ENCODE results near the gene ATRNL1.
A peak's percentile ranks its signal among the peaks of the same experiment; 100 is the strongest.
"Not testable (repeated sequence)": the region's sequence is repeated elsewhere in the genome, so short reads cannot be mapped to it uniquely, and the experiment has no call there.

ATRNL1 gene

GRCh38 chr10:115638246-115638645, 545.1 kb downstream of the ATRNL1 start:
- no peak for DNase-seq

- peak in 1 of 2 experiments; percentile 0 for DNase-seq
Observed at GRCh38 chr10:115649217-115649616, 556.1 kb downstream of the ATRNL1 start.

DNA sequence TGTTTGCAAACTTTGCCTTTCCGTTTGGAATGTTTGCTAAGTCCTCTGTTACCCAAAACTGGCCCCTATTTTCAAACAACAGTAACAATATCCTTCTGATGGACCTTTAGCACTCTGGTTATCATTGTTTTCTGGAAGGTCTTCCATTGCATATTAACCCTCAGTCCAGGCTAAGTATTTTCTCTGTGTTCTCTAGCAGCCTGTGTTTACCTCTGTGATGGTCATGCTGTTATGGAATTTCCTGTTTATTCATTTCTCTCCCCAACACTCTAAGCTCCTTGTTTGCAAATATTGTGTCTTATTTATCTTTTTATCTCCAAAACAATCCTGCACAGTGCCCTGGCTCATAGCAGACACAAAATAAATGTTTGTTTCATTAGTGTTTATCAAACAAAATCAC, 560.3 kb downstream of the ATRNL1 start:
- DNase-seq, result no peak

DNA sequence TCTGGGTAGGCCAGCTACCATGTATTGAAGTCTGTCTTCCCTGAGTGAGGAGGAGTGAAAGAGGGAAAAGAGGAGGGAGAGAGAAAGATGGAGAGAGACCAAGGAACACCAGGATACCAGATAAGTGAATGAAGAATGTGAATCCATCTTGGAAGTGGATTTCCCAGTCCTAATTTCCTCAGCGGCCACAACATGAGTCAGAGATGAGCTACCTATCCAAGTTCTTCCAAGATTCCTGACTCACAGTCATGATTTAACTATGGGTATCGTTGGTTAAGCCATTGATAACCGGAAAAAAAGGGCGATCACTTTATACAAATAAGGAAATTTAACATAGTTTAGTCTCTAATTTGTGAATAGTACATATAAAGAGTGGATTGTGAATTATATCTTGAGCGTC, 561.8 kb downstream of the ATRNL1 start:
- no peak for DNase-seq

DNA sequence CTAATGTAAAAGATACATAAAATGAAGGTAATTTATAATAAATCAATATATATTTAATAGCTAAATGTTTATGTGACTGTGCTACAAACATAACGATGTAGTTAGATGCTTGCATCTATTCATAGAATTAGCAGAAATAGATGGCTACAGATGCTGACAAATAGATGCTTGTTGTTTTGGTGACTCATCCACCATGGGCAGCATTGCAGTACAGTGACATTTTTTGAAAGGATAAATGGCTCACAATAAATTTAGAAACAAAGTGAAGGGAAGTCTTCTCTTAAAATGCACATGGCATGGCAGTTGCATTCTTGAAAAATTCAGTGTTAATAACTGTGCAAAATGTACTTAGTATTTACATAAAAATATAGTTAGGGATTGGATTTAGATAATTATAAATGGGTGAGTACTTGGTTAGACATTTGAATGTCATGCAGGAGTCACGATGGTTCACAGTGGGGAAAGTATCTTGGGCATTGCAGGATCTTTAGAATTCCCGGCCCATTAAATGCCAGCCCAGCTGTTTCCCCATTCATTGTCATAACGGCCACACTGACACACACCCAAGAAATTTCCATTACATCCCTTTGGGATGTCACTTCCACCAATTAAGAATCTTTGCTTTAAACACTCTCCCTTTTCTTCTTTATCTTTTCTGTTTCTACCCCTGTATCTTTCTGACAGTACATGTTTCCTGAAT, 564.1 kb downstream of the ATRNL1 start:
- DNase-seq, result no peak

DNA sequence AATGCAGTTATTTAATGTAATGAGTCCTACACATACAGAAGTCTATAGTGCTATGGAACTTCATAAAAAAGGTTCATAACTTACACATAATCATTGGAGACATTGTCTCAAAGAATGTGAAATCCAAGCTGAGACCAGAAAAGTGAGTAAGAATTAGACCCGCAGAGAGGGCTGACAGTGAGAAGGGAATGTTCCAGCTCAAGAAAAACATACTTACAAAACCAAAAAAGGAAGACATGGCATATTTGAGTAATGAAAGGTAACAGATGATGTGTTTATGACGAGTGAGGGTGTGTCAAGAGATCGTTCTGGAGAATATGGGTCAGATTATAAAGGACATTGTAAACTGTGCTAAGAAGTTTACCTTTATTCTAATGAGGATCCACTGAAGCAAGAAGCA, 566.5 kb downstream of the ATRNL1 start:
- DNase-seq, result no peak

DNA sequence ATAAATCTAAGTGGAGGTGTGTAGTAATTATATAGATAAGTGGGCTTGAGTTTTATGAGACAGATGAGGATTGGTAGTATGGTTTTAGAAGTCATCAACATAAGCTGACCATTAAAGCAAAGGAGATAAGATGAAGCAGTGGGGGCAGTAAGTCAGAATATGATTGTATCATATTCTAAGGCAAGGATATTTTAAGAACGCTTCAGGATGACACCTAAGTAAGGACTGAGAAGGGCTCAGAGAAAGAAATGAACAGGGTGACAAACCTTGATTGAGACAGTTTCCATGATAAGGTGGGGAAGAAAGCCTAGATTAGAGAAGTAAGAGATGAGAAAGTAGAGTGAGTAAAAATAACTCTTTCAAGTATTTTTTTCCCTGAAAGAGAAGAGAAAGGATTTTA, 567.2 kb downstream of the ATRNL1 start:
- DNase-seq, result no peak

DNA sequence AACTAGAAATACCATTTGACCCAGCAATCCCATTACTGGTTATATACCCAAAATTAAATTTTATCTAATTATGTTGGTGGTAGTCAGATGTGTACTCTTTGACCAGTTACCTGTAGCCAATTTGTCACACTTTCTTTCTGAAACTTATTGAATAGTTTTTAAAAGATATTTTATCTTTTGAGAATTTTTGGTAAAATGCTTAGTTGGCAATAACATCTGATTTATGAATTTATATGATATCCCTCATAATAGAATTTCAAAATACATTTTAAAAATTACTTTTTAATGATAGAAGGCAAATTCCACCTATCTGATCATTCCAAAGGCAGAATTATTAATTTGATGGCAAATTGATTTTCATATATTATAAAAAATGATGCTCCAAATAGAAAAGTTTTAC, 569.3 kb downstream of the ATRNL1 start:
- DNase-seq, result no peak

GRCh38 chr10:115665549-115665948, 572.4 kb downstream of the ATRNL1 start:
- DNase-seq, result no peak

DNA sequence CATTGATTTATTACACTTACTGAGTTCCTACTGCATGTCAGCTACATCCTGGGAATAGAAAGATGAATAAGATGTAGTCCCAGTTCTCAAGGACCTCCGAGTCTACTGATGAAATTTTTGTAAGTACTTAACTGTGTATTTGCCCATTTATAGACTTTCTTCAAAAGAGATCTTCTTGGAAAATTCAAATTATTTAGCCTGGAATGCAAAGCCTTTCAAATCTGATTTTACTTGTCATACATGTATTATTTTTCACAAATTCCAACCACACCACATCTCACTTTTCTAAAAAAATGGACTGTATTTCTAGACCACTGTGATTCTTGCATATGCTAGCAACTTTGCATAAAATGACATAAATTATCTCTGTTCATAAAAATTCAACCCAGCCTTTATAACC, 581.3 kb downstream of the ATRNL1 start:
- DNase-seq, result no peak

GRCh38 chr10:115696747-115697146, 603.6 kb downstream of the ATRNL1 start:
- DNase-seq, result no peak

DNA sequence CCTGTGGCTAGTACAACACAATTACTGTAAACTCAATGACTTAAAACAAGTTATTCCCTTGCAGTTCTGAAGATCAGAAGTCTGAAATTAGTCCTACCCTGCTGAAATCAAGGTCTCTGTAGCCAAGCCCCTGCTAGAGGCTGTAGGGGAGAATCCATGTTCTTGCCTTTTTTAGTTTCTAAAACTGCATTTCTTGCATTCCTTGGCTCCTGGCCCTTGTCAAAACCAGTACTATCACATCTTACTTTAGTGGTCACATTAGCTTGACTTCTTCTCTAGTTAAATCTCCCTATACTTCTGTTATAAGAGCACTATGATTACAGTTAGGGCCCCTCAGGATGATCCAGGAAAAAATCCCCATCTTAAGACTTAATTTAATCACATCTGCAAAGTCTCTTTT, 612.9 kb downstream of the ATRNL1 start:
- DNase-seq, result no peak

DNA sequence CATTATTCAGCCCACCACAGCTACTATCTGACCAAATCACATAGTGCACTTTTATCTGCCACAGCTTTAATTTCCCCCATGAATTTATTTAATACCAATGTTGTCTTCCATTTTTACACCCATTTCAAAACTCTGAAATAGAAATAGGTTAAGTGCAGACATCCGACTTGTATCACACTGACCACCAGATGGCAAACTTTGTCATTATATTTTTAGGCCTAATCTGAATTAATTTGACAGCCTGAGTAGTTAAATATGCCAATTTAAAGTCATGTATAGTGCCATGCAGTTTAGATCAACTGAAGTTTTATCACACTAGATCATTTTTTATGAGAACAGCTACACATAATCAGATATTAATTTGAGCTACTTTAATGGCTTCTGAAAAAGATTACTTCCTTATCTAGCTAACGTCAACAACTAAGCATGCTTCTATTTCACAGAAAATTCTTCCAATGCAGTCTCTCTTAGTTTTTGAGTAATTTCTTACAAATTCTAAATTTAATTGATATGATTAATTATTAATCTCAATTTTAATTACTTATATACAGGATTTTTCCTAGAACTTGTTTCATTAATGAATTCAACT, 613.4 kb downstream of the ATRNL1 start:
- peak; percentile 6 to 11 for DNase-seq

GRCh38 chr10:115710136-115710535, 617.0 kb downstream of the ATRNL1 start:
- no peak for DNase-seq

GRCh38 chr10:115711306-115711705, 618.1 kb downstream of the ATRNL1 start:
- no peak for DNase-seq

- no peak for DNase-seq
Observed at GRCh38 chr10:115720121-115720520, 627.0 kb downstream of the ATRNL1 start.

- peak in 1 of 2 experiments; percentile 24 for DNase-seq
Observed at GRCh38 chr10:115727129-115727528, 634.0 kb downstream of the ATRNL1 start.

DNA sequence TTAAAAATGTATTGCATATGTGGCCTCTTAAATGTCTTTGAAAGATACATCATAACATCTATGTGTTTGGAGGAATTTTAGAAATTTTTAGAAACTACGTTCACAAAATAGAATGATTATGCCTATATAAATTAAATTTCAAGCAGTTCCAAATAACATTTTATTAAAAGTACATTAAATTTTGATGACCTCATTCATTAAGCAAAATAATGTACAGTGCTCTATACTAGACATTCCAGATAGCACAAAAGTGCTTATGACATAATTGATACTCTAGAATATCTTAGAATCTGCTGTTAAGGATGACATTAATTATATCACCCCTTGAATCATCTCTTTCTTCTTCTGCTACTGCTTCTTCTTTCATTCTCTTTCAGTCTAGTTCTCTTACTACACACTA, 650.9 kb downstream of the ATRNL1 start:
- DNase-seq, result no peak

DNA sequence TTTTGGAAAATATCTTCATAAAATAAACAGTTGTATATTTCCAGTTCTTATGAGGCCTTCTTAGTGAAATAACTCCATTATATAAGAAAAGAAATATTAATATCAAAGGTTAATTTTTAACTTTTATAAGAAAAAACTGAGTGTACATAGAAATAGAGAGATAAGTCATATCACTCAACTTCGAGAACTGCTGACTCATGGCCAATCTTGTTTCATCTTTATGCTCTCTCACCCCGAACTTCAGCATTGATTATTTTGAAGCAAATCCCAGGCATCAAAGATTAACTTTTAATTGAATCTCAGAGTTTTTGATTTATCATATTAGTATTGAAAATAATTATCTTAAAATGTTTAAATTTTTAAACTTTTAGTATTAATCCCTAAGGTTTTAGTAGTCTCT, 652.8 kb downstream of the ATRNL1 start:
- no peak for DNase-seq

GRCh38 chr10:115747811-115748210, 654.6 kb downstream of the ATRNL1 start:
- no peak for DNase-seq

DNA sequence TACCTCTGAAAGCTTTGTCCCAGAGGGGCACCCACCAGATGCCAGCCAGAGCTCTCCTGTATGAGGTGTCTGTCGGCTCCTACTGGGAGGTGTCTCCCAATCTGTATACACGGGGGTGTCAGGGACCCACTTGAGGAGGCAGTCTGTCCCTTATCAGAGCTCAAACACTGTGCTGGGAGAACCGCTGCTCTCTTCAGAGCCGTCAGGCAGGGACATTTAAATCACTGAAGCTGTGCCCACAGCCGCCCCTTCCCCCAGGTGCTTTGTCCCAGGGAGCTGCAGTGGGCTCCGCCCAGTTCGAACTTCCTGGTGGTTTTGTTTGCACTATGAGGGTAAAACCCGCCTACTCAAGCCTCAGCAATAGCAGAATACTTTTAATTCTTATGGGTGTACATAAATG, 665.3 kb downstream of the ATRNL1 start:
- not testable (repeated sequence) for DNase-seq

DNA sequence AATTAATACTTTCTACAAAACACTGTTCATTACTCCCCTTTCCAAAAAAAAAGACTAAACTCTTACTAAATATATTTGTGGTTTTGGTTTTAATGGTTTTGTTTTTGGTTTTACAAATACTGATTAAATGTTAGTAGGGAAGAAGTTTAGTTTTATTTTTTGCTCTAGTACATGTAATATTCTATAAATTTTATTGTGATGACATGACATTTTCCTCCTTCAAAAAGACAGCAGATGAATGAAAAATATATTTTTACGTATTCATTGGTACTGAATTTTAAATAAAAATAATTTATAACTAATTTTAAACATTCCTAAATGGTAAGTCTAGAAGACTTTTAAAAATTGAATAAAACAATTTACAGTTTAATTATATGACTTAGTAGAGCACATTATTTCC, 667.0 kb downstream of the ATRNL1 start:
- no peak for DNase-seq

DNA sequence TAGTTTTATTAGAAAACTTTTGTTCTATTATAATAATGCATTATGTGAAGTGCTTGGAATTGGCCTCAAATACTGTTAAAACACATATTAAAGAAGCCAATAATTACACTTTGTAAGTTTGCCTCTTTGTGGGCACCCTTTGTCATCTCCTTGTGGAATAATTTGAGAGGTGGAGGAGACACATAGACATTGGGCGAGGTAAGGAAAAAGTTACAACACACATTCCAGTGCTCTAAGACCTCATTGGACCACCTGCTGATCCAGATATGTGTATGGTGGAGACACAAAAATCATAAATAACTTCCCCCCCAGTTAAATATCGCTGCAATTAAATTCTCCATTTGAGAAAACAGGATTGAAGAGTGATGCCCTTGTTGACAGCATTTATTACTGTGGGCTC, 668.0 kb downstream of the ATRNL1 start:
- no peak for DNase-seq

DNA sequence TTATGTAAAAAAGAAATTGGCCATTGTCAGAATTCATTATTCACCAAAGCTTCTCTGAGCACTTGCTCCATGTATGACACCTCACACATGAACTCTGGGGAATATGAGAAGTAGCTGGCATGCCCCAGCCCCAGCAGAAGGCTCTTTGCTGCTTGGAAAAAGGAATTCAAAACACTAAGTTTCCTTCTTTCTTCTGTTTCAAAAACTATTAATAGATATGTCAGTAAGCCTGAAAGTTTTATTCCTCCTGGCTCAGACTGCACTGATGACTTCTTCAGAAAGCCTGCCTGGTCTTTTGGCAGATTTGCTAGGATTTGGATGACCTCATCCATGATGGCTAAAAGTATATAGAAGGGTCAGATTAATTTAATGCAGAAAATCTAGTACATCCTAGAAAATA, 668.9 kb downstream of the ATRNL1 start:
- DNase-seq, result no peak

DNA sequence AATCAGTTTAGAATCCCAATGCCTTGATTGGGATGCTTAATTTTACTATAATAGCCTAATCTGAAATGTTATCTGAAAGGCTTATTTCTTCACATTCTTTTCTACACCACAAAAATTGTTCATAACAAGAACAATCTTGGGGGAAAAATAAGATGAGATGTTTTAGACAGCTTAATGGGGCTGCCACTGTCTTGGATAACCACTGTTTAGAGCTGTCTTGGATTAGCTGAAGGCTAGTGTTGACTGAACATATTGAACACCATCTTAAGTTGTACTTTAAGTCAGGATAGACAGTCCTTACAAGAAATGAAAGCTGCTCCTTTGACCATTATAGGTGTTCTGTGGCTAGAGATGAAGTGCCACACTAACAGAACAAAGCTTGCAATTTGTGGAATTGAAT, 678.6 kb downstream of the ATRNL1 start:
- no peak for DNase-seq
